GM23338 (cell line): ENCODE results near the gene SORD.
"Not testable (repeated sequence)": the region's sequence is repeated elsewhere in the genome, so short reads cannot be mapped to it uniquely, and the experiment has no call there.

Experiments
- NANOG ChIP-seq: IDR thresholded peaks from 2 replicates; pipeline ENCODE4 v1.6.1; 2016; ENCODE audit warnings: antibody characterized with exemption, borderline replicate concordance
- POLR2AphosphoS5 ChIP-seq: IDR thresholded peaks from 2 replicates; pipeline ENCODE4 v1.6.1; 2016; ENCODE audit warnings: antibody characterized with exemption, low read depth
- STAT1 ChIP-seq: IDR thresholded peaks from one replicate; pipeline ENCODE4 v1.6.1; 2016; ENCODE audit warnings: antibody characterized with exemption; ENCODE audit not compliant: unreplicated experiment
- TF ChIP-seq, protein P1 (sequence below): IDR thresholded peaks from one replicate; pipeline ENCODE4 v1.6.1; 2018; ENCODE audit warnings: antibody characterized with exemption; ENCODE audit not compliant: unreplicated experiment

DNA sequence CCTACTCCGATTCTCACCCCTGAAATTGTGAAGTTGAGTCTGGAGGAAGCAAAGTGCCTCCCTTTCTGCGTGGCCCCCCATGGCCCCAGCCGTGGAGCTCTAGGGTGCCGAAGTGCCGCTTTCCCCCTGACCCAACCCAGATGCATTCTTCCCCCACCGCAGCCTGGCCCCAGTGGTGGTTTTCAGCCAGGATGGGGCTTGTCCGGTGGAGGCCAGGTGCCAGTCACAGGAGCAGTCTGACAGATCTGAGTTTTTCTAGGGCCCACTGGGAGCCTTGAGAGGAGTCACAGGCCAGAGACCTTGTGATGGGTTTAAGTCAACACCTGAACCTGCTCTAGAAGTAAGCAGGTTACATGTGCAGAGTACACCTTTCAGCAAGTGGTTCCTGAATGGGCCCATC is 39.3 kb downstream of the SORD start:
- TF ChIP-seq, protein P1, sequence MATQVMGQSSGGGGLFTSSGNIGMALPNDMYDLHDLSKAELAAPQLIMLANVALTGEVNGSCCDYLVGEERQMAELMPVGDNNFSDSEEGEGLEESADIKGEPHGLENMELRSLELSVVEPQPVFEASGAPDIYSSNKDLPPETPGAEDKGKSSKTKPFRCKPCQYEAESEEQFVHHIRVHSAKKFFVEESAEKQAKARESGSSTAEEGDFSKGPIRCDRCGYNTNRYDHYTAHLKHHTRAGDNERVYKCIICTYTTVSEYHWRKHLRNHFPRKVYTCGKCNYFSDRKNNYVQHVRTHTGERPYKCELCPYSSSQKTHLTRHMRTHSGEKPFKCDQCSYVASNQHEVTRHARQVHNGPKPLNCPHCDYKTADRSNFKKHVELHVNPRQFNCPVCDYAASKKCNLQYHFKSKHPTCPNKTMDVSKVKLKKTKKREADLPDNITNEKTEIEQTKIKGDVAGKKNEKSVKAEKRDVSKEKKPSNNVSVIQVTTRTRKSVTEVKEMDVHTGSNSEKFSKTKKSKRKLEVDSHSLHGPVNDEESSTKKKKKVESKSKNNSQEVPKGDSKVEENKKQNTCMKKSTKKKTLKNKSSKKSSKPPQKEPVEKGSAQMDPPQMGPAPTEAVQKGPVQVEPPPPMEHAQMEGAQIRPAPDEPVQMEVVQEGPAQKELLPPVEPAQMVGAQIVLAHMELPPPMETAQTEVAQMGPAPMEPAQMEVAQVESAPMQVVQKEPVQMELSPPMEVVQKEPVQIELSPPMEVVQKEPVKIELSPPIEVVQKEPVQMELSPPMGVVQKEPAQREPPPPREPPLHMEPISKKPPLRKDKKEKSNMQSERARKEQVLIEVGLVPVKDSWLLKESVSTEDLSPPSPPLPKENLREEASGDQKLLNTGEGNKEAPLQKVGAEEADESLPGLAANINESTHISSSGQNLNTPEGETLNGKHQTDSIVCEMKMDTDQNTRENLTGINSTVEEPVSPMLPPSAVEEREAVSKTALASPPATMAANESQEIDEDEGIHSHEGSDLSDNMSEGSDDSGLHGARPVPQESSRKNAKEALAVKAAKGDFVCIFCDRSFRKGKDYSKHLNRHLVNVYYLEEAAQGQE, result not testable (repeated sequence)
- not testable (repeated sequence) for TF ChIP-seq NANOG, STAT1, POLR2AphosphoS5
